ENCODE data around the gene SUSD6. TPM values are rescaled to one million over a fixed set of nuclear protein-coding genes. Genes with fewer than 3 reads are reported as not detected.

The SUSD6 gene
- total and polyA plus RNA-seq, 2 donors (not counting 1 experiment from before 2014, with no cell fraction given), result 62.3 to 97.8 TPM

DNA sequence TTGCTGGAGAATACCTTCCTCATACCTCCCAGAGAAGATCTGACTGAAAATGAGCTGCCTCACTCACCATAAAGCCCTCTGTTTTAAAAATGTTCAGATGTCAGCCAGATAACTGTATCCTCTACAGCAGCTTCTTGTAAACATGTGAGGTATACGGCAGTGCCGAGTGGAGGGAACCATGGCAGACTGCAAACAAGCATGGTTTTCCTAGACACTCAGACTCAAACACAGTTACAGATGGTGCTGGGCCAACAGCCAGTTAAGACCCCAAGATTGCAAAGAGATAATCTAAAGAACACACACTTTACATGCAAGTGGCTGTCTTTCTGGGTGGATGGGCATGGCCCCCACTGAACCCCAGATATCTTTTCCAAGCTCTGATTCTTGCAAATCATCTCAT is 20.1 kb upstream of the SUSD6 start:
- Mint-ChIP-seq H3K27ac (no peak overlapping the region), H3K4me1 (peaks cover 8% of the 10 kb centered on the region), H3K27me3 (peaks cover 3% of the 10 kb centered on the region), H3K9me3 (ENCODE audit: insufficient read depth) (no peaks in the 10 kb centered on the region), H3K4me3 (no peak overlapping the region)
- no peak overlapping the region for H3K4me3 ChIP-seq (ENCODE audit: control extremely low read depth in 1 of 5, extremely low read depth in 1 of 5, insufficient read depth in 1 of 5, low read depth in 2 of 5, low read length in 4 of 5)
- POLR2A ChIA-PET, result no interaction called here
- no peaks in the 10 kb centered on the region for H3K4me1 ChIP-seq (ENCODE audit: control insufficient read depth in 2 of 2, insufficient read depth in 2 of 2, low read length in 2 of 2)
- WGBS (ENCODE audit: insufficient coverage), result 100% methylated on average over 2 of the region's 2 CpGs
- no peak overlapping the region for H3K4me2 ChIP-seq (replicated peaks; ENCODE audit: low read depth, low read length, poor library complexity, severe bottlenecking)
- no peaks in the 10 kb centered on the region for H3K36me3 ChIP-seq (replicated peaks in 1 of 2; ENCODE audit: control extremely low read depth in 1 of 2, control insufficient read depth in 1 of 2, extremely low read depth in 1 of 2, insufficient read depth in 2 of 2, low read length in 1 of 2)
- H3K79me2 ChIP-seq (ENCODE audit: control insufficient read depth, insufficient read depth, low read length), result no peaks in the 10 kb centered on the region
- ATAC-seq (ENCODE audit: low read depth) (no peak), DNase-seq (no peak)
- no peak overlapping the region for H3K9ac ChIP-seq (ENCODE audit: low read length)
- H3K27ac ChIP-seq (ENCODE audit: low read length in 2 of 2), result no peak overlapping the region
- TF ChIP-seq, protein P1, sequence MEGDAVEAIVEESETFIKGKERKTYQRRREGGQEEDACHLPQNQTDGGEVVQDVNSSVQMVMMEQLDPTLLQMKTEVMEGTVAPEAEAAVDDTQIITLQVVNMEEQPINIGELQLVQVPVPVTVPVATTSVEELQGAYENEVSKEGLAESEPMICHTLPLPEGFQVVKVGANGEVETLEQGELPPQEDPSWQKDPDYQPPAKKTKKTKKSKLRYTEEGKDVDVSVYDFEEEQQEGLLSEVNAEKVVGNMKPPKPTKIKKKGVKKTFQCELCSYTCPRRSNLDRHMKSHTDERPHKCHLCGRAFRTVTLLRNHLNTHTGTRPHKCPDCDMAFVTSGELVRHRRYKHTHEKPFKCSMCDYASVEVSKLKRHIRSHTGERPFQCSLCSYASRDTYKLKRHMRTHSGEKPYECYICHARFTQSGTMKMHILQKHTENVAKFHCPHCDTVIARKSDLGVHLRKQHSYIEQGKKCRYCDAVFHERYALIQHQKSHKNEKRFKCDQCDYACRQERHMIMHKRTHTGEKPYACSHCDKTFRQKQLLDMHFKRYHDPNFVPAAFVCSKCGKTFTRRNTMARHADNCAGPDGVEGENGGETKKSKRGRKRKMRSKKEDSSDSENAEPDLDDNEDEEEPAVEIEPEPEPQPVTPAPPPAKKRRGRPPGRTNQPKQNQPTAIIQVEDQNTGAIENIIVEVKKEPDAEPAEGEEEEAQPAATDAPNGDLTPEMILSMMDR (IDR thresholded peaks at IDR 0.05), result no peak
- no peak for TF ChIP-seq EZH2 (IDR thresholded peaks at IDR 0.05; ENCODE audit: borderline replicate concordance, insufficient read depth, low read depth, low read length, poor library complexity, severe bottlenecking)
- CTCF ChIA-PET, result interaction anchor here (0.6 kb wide), 1 partner anchor 14 kb away, joined by 3 read pairs; no protein-coding TSS in a partner anchor
- H3K27me3 ChIP-seq (replicated peaks in 1 of 4; ENCODE audit: control extremely low read depth in 1 of 4, control insufficient read depth in 3 of 4, insufficient read depth in 4 of 4, low read length in 3 of 4), result no peaks in the 10 kb centered on the region
- H3K9me3 ChIP-seq (ENCODE audit: control extremely low read depth in 1 of 3, control insufficient read depth in 2 of 3, insufficient read depth in 1 of 3, low read length in 2 of 3), result no peaks in the 10 kb centered on the region
- no peak overlapping the region for H2AFZ ChIP-seq (ENCODE audit: insufficient read depth, low read depth, low read length, poor library complexity, severe bottlenecking)
- H4K20me1 ChIP-seq (ENCODE audit: control insufficient read depth, insufficient read depth, low read length, poor library complexity, severe bottlenecking), result no peaks in the 10 kb centered on the region
- intact Hi-C loops (cut with micrococcal nuclease), result no loop called here

DNA sequence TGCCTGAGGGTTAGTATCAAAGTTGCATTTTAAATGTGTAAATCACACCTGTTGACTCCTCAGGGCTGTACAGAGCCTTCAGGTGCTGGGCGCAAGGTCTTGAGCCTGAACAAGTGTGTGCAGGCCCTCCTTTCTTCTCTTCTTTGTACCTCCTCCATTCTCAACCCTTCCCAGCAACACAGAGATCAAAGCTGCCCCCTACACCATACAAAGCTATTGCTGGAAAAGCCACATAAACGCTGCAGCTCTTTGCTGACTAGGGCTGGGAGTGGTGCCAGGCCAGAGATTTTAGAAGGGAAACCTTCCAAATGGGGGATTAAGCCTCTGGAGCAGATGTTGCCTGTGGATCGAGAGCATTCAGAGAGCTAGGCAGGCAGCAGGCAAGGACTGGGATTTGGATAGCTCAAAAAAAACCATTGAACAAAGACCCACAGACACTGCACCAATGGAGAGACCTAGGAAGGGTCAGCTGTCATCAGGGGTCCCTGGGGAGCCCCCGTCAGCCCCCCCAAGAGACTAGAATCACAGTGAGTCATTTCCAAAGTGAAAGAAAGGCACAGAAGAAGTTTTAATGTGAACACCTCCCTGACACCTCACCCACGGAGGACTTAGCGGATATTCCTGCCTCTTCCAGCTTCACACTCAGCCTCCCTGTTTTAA is 18.2 kb upstream of the SUSD6 start:
- H3K4me1 Mint-ChIP-seq, result peaks cover 8% of the 10 kb centered on the region
- Histone ChIP-seq H3K27ac (ENCODE audit: low read length in 2 of 2) (no peak overlapping the region), H3K4me1 (ENCODE audit: control insufficient read depth in 2 of 2, insufficient read depth in 2 of 2, low read length in 2 of 2) (no peaks in the 10 kb centered on the region), H3K79me2 (ENCODE audit: control insufficient read depth, insufficient read depth, low read length) (no peaks in the 10 kb centered on the region), H3K4me2 (replicated peaks; ENCODE audit: low read depth, low read length, poor library complexity, severe bottlenecking) (no peak overlapping the region), H4K20me1 (ENCODE audit: control insufficient read depth, insufficient read depth, low read length, poor library complexity, severe bottlenecking) (no peaks in the 10 kb centered on the region), H3K9ac (ENCODE audit: low read length) (no peak overlapping the region), H3K4me3 (ENCODE audit: control extremely low read depth in 1 of 5, extremely low read depth in 1 of 5, insufficient read depth in 1 of 5, low read depth in 2 of 5, low read length in 4 of 5) (no peak overlapping the region), H3K27me3 (replicated peaks in 1 of 4; ENCODE audit: control extremely low read depth in 1 of 4, control insufficient read depth in 3 of 4, insufficient read depth in 4 of 4, low read length in 3 of 4) (no peaks in the 10 kb centered on the region), H3K9me3 (ENCODE audit: control extremely low read depth in 1 of 3, control insufficient read depth in 2 of 3, insufficient read depth in 1 of 3, low read length in 2 of 3) (no peaks in the 10 kb centered on the region), H3K36me3 (replicated peaks in 1 of 2; ENCODE audit: control extremely low read depth in 1 of 2, control insufficient read depth in 1 of 2, extremely low read depth in 1 of 2, insufficient read depth in 2 of 2, low read length in 1 of 2) (no peaks in the 10 kb centered on the region), H2AFZ (ENCODE audit: insufficient read depth, low read depth, low read length, poor library complexity, severe bottlenecking) (no peak overlapping the region)
- no peak overlapping the region for H3K4me3 Mint-ChIP-seq
- no peaks in the 10 kb centered on the region for H3K9me3 Mint-ChIP-seq (ENCODE audit: insufficient read depth)
- POLR2A ChIA-PET, result no interaction called here
- ATAC-seq (ENCODE audit: low read depth), result peak; percentile 73
- intact Hi-C loops (cut with micrococcal nuclease), result no loop called here
- H3K27me3 Mint-ChIP-seq, result peaks cover 3% of the 10 kb centered on the region
- no peak overlapping the region for H3K27ac Mint-ChIP-seq
- WGBS (ENCODE audit: insufficient coverage), result 100% methylated on average over 2 of the region's 6 CpGs
- no peak for DNase-seq
- TF ChIP-seq EZH2 (IDR thresholded peaks at IDR 0.05; ENCODE audit: borderline replicate concordance, insufficient read depth, low read depth, low read length, poor library complexity, severe bottlenecking), result no peak
- TF ChIP-seq, protein P1 (IDR thresholded peaks at IDR 0.05), result no peak
- CTCF ChIA-PET, result interaction anchor here (1.1 to 2.5 kb wide), 3 partner anchors 9 to 134 kb away, joined by 4 to 8 read pairs (median 6); no protein-coding TSS in a partner anchor

Measured in B cell (primary cell).